ENCODE results near the gene ATAT1.
"Not testable (repeated sequence)": the region's sequence is repeated elsewhere in the genome, so short reads cannot be mapped to it uniquely, and the experiment has no call there.

ATAT1 gene

DNA sequence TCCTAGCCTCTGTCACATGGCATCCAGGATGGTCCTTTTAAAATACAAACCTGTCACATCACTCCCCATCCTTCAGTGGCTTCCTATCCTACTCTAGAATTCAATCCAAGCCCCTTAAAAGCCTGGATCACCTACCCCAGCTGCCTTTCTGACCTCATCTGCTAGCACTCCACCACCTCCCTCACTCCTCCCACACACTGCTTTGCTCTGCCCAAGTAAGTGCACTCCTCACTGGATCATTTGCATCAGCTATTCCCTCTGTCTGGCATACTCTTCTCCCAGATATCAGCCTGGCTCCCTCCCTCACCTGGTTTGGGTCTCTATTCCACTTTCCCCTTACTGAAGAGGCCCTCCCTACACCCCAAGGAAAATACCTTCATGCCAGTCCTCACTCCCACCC is 30.8 kb downstream of the ATAT1 start:
- TF ChIP-seq, protein P1, sequence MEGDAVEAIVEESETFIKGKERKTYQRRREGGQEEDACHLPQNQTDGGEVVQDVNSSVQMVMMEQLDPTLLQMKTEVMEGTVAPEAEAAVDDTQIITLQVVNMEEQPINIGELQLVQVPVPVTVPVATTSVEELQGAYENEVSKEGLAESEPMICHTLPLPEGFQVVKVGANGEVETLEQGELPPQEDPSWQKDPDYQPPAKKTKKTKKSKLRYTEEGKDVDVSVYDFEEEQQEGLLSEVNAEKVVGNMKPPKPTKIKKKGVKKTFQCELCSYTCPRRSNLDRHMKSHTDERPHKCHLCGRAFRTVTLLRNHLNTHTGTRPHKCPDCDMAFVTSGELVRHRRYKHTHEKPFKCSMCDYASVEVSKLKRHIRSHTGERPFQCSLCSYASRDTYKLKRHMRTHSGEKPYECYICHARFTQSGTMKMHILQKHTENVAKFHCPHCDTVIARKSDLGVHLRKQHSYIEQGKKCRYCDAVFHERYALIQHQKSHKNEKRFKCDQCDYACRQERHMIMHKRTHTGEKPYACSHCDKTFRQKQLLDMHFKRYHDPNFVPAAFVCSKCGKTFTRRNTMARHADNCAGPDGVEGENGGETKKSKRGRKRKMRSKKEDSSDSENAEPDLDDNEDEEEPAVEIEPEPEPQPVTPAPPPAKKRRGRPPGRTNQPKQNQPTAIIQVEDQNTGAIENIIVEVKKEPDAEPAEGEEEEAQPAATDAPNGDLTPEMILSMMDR (IDR thresholded peaks at IDR 0.05; ENCODE audit: borderline replicate concordance, control extremely low read depth, extremely low read depth, insufficient read depth, missing control alignments): no peak
- DNase-seq (ENCODE audit: low spot score): no peak
- in situ Hi-C loops (cut with MboI; ENCODE audit: low sequenced_read_pairs, unreplicated experiment): no loop called here

- in situ Hi-C loops (cut with MboI; ENCODE audit: low sequenced_read_pairs, unreplicated experiment); DNase-seq (ENCODE audit: low spot score): not testable (repeated sequence)
Measured at GRCh38 chr6:30657922-30658321, 31.2 kb downstream of the ATAT1 start.

DNA sequence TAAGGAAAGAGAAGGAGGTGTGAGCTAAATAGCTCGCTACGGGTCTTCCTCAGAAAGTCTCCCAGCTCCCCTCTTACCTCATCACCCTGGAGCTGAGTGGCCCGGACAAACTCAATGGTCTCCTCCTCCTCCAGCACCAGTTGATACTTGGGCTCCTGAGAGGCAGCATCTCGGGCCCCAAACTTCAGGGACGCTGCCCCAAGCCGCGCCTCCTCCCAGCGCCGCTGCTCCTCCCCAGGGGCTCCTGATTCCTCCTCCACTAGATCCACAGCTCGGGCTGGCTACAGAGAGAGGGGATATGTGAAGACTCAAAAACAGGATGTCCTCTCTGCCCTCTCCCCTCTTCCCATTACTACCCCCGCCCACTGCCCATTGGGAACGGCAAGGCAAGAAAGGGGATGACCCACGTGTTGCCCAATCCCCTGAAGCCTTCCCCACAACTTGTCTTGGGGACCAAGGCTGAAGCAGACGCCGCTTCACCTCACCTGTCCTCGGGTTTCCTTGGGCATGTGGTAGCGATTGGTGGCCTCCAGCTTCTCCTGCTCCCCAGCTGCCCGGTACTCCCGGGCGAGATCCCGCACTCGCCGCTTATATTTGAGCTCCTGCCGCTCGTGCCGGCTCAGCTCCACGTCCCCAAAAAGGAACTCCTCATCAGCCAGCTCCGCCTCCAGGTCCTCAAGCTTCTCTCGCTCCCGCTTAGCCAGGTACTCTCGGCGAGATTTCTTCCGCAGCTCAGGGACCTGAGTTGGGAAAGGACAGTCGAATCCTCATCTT is 38.5 kb downstream of the ATAT1 start:
- no peak for DNase-seq (ENCODE audit: low spot score)
- in situ Hi-C loops (cut with MboI; ENCODE audit: low sequenced_read_pairs, unreplicated experiment): no loop called here
- TF ChIP-seq, protein P1 (IDR thresholded peaks at IDR 0.05; ENCODE audit: borderline replicate concordance, control extremely low read depth, extremely low read depth, insufficient read depth, missing control alignments): no peak

DNA sequence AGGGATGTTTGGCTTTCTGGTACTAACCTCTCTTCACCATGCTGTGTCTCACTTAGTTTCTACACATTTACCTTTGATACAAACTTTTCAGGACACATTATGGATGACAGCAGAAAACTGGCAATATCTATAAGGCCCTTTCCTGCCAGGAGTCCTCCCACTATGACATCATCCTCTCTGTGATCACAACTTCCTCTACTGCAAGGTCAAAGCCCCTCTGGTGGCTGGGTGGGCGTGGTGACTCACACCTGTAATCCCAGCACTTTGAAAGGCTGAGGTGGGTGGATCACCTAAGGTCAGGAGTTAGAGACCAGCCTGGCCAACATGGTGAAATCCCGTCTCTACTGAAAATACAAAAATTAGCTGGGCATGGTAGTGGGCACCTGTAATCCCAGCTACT is 39.6 kb downstream of the ATAT1 start:
- DNase-seq (ENCODE audit: low spot score); in situ Hi-C loops (cut with MboI; ENCODE audit: low sequenced_read_pairs, unreplicated experiment): not testable (repeated sequence)

GRCh38 chr6:30670760-30671527 is 44.3 kb downstream of the ATAT1 start:
- no peak for DNase-seq (ENCODE audit: low spot score)
- in situ Hi-C loops (cut with MboI; ENCODE audit: low sequenced_read_pairs, unreplicated experiment): loop anchor here (5.0 kb wide), 1 partner anchor 56 kb away; no protein-coding TSS in a partner anchor
- TF ChIP-seq, protein P1 (IDR thresholded peaks at IDR 0.05; ENCODE audit: borderline replicate concordance, control extremely low read depth, extremely low read depth, insufficient read depth, missing control alignments): no peak

GRCh38 chr6:30672445-30673253 is 46.0 kb downstream of the ATAT1 start, which contains the start of gene DHX16:
DHX16 (minus strand) TSS chr6:30673006; CDS start chr6:30672841, 165 bp downstream.
- in situ Hi-C loops (cut with MboI; ENCODE audit: low sequenced_read_pairs, unreplicated experiment): loop anchor here (5.0 kb wide), 1 partner anchor 55 kb away; no protein-coding TSS in a partner anchor
- TF ChIP-seq, protein P1 (IDR thresholded peaks at IDR 0.05; ENCODE audit: borderline replicate concordance, control extremely low read depth, extremely low read depth, insufficient read depth, missing control alignments): peak; percentile 90
- peak; percentile 95 for DNase-seq (ENCODE audit: low spot score)

DNA sequence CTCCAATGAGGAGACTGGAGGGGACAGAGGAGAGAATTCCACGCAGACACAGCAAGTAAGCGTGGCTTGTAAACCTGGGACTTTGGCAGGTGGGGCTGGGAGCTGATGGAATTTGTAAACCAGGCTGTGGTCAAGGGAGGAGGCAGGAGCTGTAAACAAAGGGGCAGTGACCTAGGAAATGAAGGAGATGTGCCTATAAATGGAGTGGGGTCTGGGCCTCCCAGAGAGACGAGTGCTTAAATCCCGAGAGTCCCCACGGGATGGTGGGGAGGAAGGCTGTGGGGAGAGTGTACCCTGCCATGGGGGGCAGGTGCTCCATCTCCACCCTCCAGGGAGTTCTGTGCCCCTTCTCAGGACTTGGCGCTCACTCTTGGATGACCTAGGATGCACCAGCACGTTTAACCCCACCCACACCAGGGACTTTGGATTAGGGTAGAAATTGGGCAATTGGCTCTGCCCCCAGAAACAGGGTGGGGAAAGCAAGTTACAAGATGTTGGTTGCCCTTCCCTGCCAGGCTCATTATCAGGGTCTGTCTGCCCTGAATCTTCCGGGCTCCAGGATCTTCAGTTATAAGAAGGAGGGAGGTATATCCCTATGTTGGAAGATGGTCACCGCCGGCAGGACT is 50.1 kb downstream of the ATAT1 start:
- DNase-seq (ENCODE audit: low spot score): no peak
- TF ChIP-seq, protein P1 (IDR thresholded peaks at IDR 0.05; ENCODE audit: borderline replicate concordance, control extremely low read depth, extremely low read depth, insufficient read depth, missing control alignments): no peak
- in situ Hi-C loops (cut with MboI; ENCODE audit: low sequenced_read_pairs, unreplicated experiment): no loop called here

All from GM13976 (cell line).